Pulmonary artery endothelial cell (primary cell): Measurements from ENCODE around the gene ZBTB17. TPM values are rescaled to one million over a fixed set of nuclear protein-coding genes. Genes with fewer than 3 reads are reported as not detected.
"Not testable (repeated sequence)": the region's sequence is repeated elsewhere in the genome, so short reads cannot be mapped to it uniquely, and the experiment has no call there.

ENCODE experiments used
- DNase-seq: peaks from one replicate; pipeline ENCODE4 v3.0.0-alpha.2; 2011; ENCODE audit warnings: low read depth, low spot score
- total RNA-seq: library from RNA; depleted of rRNA; stranded (reverse); fragments of >200 nt; gene quantifications from 2 replicates; pipeline ENCODE4 v1.2.3, GENCODE V29; 2014

The ZBTB17 gene
- total RNA-seq: 52.4 and 63.3 TPM in 2 replicates

DNA sequence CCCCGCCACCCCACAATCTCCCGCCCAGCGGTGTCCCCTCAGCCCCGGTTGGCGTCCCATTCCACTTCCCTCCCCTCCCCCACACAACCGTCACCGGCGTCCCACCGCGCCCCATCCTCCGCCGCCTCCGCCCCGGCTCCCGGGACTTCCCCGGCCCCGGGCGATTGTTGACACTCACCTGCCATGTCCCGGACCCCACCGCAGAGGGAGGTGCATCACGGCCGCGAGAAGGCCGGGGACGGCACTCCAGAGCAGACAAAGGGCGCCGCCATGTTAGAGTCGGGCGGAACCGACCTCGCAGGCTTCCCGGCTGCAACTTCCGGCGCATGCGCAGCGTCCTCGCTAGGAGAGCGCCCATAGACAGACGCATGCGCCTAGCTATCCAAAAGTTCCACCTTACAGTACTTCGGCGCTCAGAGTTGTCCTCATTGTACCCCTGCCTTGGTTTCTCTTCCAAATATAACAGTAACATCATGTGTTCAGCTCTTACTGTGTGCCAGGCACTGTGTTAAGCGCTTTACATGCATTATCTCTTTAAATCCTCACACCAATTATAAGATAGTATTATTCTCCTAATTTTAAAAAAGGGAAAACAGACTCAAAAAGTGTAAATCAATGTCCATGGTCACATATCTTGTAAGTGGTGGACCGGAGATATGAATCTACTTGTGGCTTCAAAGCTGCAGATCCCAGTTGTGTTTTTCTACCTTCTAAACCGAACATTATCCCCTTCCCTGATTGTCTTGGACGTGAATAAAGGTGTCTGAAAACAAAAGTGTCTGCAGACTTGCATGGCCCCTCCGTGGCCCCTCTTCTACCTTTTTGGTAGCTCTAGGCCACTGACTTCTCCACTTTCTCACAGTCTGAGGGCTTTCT is at the start of gene ZBTB17:
Gene ZBTB17 (minus strand): TSS at position 297 of the 876 bp plus-strand sequence. CDS start 27,606 bp downstream, outside the sequence.
- peak; percentile 73 for DNase-seq

DNA sequence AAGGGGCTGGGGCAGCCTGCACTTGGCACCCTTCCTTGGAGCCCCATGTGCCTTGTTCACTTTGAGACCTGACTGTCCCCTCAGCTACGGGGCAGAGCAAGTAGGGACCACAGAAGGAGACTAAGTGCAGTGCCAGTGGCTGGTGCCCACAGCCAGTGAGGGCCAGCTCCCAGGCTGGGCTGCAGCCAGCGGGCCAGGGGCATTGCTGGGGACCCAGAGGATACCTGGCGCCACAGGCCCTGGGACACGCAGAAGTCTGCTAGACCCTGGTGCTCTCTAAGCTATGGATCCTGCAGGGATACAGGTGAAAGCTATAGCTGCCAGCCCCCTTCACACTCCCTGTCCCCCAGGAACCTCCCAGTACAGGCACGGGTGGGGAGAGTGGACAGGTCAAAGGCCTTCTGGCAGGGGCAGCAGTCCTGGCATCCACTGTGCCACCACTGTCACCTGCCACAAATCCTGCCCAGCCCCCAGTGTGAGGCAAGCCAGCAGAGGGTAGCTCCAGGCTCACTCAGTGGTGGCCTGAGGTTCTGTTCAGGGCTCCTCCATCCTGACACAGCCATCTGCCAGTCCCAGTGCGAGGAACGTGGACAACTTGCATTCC is 47.3 kb upstream of the ZBTB17 start:
- no peak for DNase-seq

GRCh38 chr1:16022393-16022792 is 46.5 kb upstream of the ZBTB17 start:
- no peak for DNase-seq

GRCh38 chr1:16021681-16022080 is 45.8 kb upstream of the ZBTB17 start, which contains the start of gene CLCNKA:
TSS of gene CLCNKA (plus strand) at chr1:16022036. CDS start at chr1:16022620, 584 bp downstream.
- no peak for DNase-seq

GRCh38 chr1:16020878-16021277 is 45.0 kb upstream of the ZBTB17 start:
- not testable (repeated sequence) for DNase-seq

DNA sequence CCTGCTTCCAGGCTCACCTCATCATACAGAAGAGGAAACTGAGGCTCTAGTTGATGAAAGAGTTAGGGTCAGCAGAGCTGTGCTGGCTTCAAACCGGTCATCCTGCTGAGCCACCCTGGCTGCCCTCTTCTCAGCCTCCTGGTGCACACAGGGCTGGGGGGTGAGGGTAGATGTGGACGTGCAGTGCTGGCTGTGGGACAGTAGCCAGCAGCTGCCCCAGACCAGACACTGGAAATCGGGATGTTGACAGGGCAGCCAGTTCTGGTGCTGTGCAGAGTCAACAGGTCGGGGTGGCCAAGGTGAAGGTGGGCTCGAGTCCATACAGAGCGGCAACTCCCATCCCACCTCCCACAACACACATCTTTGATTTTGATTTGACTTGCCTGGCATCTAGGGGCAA is 44.4 kb upstream of the ZBTB17 start:
- no peak for DNase-seq

DNA sequence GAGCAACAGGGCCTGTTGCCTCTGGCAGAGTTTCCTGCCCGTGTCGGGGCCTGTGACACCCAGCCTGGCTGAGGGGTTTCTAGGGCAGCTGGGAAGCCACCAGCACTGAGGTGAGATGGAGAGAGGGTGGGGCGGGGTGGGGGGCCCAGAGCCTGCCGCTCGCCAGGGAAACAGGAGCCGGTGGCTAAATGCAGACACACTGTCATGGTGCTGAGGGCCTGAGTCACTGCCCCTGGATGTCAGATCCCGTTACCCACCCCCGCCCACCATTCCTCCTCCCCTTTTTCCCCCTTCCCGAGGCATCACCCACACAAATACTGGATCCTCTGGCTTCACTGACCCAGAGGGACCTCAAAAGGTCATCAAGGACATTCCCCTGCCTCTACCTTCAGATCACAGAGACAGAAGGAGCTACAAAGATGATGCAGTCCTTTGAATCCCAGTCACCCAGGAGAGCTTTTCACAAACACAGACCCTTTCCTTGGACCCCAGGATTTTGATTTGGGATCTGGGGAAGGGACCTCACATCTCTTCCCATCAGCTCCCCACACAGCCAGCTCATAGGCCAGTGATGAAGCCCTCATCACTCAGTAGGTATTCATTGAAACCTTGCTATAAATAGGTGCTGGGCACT is 43.9 kb upstream of the ZBTB17 start:
- no peak for DNase-seq

GRCh38 chr1:16018749-16019643 is 43.1 kb upstream of the ZBTB17 start:
- DNase-seq: no peak

DNA sequence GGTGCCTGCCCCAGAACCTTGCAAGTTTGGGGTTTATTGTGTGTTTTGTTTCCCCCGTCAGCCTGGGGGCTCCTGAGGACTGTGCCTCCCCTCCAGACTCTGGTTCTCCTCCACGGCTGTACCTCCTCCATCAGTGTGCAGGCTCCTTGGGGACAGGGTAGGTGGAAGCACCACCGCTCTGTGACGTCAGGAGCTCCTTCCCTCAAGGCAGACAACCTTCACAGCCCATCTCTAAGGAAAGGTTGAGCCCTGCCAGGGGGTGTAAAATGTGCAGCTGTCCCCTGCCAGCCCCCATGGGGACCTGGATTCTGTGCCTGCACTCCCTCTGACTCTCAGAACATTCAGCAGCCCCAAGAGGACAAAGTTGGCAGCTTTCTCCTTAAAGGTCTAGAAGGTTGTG is 42.4 kb upstream of the ZBTB17 start:
- no peak for DNase-seq

GRCh38 chr1:16017461-16018303 is 41.8 kb upstream of the ZBTB17 start, which contains the start of gene HSPB7:
TSS of gene HSPB7 (minus strand) at chr1:16018043. CDS start at chr1:16017963, 80 bp downstream.
- DNase-seq: no peak

DNA sequence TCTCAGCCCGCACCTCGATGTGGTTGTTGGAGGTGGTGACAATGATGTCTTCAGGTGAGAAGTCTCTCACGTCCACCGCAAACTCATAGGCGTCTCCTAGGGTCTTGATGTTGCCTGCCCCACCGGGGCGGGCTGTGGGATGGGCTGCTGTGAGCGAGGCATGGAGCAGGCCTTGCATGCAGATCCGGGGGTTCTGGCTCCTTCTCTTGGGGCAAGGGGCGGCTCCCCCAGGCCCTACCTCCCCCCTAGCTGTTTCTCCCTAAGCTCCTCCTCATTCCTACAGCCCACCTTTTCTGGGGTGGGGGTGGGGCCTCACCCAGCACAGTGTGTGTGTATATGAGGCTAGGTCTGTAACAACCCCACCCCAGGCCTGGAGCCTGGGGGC is 41.2 kb upstream of the ZBTB17 start:
- DNase-seq: no peak

DNA sequence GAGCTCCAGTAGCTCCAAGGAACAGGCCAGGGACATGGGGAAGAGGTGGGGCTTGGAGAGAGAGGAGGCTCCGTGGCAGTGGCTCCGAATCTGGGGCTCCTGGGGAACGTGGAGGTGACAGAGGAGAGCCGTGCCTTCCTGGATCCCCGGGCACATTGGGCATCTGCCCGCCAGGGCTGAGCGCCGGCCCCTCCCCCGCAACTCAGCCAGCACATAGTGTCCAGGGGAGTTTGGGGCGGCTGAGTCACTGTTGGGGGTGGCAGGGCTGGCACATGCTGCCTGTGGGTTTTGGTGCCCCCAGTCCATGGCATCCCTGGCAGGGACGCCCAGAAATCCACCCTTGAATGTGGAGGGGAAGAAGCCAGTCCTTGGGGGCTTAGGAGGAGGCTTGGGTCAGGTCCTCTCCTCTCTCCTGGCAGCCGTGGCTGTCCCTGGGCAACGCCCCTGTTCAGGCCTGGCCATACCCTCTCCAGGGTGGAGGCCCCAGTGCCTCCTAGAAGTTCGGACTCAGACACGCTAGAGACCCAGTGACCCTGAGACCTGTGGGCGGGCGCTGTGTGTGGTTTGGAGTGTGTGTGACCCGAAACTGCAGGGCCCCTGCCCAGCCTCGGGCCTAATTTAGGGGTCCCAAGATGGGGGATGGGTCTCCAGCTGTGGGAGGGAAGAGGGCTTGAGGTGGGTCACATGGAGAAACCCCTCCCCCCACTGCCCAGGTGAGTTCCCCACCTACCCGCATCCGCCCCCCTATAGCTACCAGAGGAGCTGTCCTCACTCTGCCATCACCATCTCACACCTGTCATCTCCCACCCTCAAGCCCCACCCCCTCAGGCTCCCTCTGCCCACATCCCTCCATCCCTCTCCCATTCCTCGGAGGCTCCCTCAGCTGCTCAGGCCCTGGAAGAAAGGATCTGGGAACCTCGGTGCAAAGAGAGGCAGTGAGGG is 40.3 kb upstream of the ZBTB17 start:
- DNase-seq: no peak

- no peak for DNase-seq
Observed at GRCh38 chr1:16015491-16015890, 39.6 kb upstream of the ZBTB17 start.

GRCh38 chr1:16014509-16015482 is 38.9 kb upstream of the ZBTB17 start:
- DNase-seq: no peak

DNA sequence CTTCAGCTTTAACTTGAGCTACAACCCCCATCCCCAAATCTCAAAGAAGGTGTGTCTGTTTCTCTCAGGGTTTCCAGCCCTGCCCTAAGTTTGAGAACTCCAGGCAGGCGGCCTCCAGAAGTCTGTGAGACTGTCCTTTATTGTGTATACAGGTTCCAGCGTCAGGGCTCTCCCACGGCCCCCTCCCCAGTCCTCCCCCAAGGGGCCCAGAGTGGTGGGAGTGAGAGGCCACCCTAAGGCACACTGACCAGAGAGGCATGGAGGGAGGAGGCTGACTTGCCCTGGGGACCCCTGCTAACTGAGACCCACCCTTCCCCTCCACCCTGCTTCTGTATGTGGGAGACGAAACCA is 38.0 kb upstream of the ZBTB17 start:
- no peak for DNase-seq

- DNase-seq: no peak
Observed at GRCh38 chr1:16013220-16013907, 37.5 kb upstream of the ZBTB17 start.

DNA sequence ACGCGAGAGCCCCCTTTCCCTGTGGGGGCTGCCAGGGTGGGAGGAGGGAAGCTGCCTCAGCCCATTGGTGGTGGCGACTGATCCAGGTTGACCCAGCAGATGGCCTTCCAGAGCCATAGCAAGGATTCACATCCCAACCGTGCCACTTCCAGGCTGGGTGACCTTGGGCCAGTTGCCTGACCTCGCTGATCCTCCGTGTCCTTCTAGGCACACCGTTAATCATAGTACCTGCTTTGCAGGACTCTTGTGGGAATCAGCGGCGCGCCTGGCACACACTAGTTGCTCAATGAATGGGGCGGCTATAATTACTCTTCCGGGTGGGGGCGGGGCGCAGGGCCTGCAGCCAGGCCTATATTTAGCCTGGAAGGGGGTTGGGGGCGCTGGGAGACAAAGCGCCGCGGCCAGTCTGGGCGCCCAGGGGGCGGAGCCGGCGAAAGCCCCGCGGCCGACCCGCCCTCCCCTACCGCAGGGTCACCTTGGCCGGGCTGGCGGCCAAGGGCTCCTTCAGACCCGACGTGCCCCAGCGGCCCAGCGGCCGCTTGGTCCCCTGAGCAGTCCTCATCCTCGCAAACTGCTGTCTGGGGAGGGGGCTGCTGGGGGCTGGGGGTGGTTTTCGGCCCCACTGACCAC is 36.8 kb upstream of the ZBTB17 start:
- DNase-seq: no peak
